ENCODE measurements around the gene AHCYL2.

The AHCYL2 gene

DNA sequence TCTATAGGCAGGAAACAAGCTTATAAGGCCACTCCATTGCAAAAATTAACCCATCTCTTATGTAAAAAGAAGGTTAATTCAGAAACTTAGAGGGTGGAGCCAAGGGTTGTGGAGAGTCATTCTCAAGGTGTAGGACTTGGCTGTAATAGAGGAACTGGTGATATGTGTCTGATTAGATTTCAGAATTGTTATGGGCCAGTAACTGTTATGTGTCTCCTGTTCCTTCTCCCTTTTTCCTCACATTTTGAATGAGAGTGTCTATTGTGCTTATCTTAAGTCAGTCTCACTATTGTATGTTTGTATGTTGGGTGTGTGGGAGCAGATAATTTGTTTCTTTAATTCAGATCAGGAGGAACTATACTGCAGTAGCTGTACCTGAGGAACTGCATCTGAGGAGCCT is 49.1 kb downstream of the AHCYL2 start:
- no peak for DNase-seq (ENCODE audit: extremely low read depth, low read depth)
- no peak overlapping the region for H3K4me3 ChIP-seq (replicated peaks; ENCODE audit: low read depth, low read length)
- TF ChIP-seq, protein P1, sequence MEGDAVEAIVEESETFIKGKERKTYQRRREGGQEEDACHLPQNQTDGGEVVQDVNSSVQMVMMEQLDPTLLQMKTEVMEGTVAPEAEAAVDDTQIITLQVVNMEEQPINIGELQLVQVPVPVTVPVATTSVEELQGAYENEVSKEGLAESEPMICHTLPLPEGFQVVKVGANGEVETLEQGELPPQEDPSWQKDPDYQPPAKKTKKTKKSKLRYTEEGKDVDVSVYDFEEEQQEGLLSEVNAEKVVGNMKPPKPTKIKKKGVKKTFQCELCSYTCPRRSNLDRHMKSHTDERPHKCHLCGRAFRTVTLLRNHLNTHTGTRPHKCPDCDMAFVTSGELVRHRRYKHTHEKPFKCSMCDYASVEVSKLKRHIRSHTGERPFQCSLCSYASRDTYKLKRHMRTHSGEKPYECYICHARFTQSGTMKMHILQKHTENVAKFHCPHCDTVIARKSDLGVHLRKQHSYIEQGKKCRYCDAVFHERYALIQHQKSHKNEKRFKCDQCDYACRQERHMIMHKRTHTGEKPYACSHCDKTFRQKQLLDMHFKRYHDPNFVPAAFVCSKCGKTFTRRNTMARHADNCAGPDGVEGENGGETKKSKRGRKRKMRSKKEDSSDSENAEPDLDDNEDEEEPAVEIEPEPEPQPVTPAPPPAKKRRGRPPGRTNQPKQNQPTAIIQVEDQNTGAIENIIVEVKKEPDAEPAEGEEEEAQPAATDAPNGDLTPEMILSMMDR (IDR thresholded peaks at IDR 0.05; ENCODE audit: low read depth, low read length, missing control alignments) = no peak

DNA sequence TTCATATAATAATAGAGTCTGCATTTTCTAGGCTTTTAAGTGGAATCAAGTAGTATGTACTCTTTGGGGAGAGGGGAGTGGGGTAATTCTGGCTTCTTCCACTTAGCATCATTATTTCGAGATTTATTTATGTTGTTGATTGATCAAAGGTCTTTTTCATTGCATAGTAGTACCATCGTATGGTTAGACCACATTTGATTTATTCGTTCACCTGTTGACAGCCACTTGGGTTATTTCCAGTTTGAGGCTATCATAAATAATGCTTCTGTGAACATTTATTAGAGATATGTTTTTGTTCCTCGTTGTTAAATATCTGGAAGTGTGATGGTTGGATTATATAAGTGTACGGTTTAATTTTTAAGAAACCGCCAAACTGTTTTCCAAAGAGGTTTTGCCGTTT is 52.8 kb downstream of the AHCYL2 start:
- TF ChIP-seq, protein P1 (IDR thresholded peaks at IDR 0.05; ENCODE audit: low read depth, low read length, missing control alignments) = no peak
- DNase-seq (ENCODE audit: extremely low read depth, low read depth) = no peak
- no peak overlapping the region for H3K4me3 ChIP-seq (replicated peaks; ENCODE audit: low read depth, low read length)

DNA sequence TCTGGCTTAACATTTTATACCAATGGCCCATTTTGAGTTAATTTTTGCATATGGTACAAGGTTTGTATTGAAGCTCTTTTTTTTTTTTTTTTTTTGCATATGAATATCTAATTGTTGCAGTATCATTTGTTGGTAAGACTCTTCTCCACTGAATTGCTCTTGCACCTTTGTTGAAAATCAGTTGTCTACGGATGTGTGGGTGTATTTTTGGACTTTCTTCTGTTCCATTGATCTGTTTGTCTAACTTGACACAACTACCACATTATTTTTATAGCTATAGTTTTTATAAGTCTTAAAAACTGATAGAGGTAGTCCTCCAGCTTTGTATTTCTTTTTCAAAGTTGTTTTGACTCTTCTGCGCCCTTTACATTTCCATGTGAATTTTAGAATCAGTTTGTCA is 53.9 kb downstream of the AHCYL2 start:
- DNase-seq (ENCODE audit: extremely low read depth, low read depth) = no peak
- no peak overlapping the region for H3K4me3 ChIP-seq (replicated peaks; ENCODE audit: low read depth, low read length)
- TF ChIP-seq, protein P1 (IDR thresholded peaks at IDR 0.05; ENCODE audit: low read depth, low read length, missing control alignments) = no peak

DNA sequence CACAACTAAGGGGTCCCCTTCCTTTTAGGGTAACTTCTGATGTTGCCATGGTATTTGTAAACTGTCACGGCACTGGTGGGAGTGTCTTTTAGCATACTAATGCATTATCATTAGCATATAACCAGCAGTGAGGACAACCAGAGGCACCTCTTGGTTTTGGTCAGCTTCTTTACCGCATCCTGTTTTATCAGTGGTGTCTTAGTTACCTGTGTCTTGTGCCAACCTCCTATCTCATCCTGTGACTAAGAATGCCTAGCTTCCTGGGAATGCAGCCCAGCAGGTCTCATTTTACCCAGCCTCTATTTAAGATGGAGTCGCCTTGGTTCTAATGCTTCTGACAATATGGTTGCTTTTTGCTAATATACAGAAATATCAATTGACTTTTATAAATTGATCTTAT is 54.9 kb downstream of the AHCYL2 start:
- TF ChIP-seq, protein P1 (IDR thresholded peaks at IDR 0.05; ENCODE audit: low read depth, low read length, missing control alignments) = no peak
- no peak overlapping the region for H3K4me3 ChIP-seq (replicated peaks; ENCODE audit: low read depth, low read length)
- DNase-seq (ENCODE audit: extremely low read depth, low read depth) = no peak

DNA sequence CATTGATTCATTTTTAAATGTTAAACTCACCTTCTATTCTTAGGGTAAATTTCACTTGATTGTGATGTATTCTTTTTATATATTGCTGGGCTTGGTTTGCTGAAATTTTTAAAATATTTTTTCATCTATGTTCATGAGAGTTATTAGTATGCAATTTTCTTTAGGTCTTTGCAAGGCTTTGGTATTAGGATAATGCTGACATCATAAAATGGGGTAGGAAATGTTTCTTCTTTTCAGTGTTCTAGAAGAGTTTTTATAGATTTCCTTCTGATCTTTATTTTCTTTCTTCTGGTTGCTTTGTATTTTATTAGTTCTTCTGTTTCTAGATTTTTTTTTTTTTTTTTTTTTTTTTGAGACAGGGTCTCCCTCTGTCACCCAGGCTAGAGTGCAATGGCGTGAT is 56.3 kb downstream of the AHCYL2 start:
- DNase-seq (ENCODE audit: extremely low read depth, low read depth) = no peak
- no peak overlapping the region for H3K4me3 ChIP-seq (replicated peaks; ENCODE audit: low read depth, low read length)
- TF ChIP-seq, protein P1 (IDR thresholded peaks at IDR 0.05; ENCODE audit: low read depth, low read length, missing control alignments) = no peak

DNA sequence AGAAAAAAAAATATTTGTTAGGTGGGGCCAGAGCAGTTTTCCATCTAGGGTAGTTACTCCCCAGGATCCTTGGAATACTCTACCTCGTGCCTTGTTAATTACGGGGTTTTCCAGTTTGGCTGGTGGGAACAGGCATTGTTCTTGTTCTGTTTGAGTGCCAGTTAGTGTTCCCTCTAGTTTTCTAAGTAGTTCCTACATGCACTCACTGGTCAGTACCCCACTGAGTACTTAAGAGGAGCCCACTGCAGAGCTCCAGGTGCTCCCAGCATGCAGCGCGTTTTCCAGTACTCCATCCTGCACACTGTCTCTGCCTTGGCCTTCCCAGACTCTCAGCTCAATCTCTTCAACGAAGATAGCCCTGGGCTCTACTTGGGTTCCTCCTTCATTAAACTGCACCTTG is 58.0 kb downstream of the AHCYL2 start:
- DNase-seq (ENCODE audit: extremely low read depth, low read depth) = no peak
- no peak overlapping the region for H3K4me3 ChIP-seq (replicated peaks; ENCODE audit: low read depth, low read length)
- TF ChIP-seq, protein P1 (IDR thresholded peaks at IDR 0.05; ENCODE audit: low read depth, low read length, missing control alignments) = no peak

DNA sequence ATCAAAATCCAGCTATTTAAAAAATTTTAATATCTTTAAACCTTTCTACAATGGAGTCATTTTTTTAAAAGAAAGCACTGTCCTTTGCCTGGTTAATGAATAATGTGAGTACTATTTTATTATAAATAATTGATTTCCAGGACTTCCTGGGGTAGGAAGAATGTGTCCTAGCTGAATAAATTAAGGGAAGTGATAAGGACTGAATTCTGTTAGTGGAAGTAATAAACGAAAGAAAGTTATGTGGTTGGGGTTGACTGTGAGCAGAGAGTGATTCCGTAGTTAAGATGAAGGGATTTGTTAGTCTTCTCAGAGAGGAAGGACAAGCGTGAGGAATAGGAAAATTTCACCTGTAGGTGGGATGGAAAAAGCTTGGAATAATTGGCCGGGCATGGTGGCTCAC is 59.1 kb downstream of the AHCYL2 start:
- no peak for DNase-seq (ENCODE audit: extremely low read depth, low read depth)
- H3K4me3 ChIP-seq (replicated peaks; ENCODE audit: low read depth, low read length) = no peak overlapping the region
- TF ChIP-seq, protein P1 (IDR thresholded peaks at IDR 0.05; ENCODE audit: low read depth, low read length, missing control alignments) = no peak

Data from HFF-Myc (cell line).